NCI-H146 treated with DMSO at 0.1 percent for 48 hours (cell line): ENCODE results near the gene ZNF569.
"Not testable (repeated sequence)": the region's sequence is repeated elsewhere in the genome, so short reads cannot be mapped to it uniquely, and the experiment has no call there.

Experiments used
- DNase-seq: peaks from one replicate; lab custom pipeline; 2025; ENCODE audit not compliant: unreplicated experiment; lab: John Stamatoyannopoulos, UW

Gene ZNF569

GRCh38 chr19:37403403-37403802 lies 63.8 kb downstream of the ZNF569 start:
- no peak for DNase-seq

- no peak for DNase-seq
Observed at GRCh38 chr19:37401078-37401477, 66.2 kb downstream of the ZNF569 start.

GRCh38 chr19:37391399-37391798 lies 75.8 kb downstream of the ZNF569 start:
- DNase-seq, result not testable (repeated sequence)

GRCh38 chr19:37389234-37389633 lies 78.0 kb downstream of the ZNF569 start:
- DNase-seq, result no peak

GRCh38 chr19:37370880-37371661 lies 96.2 kb downstream of the ZNF569 start, which contains the start of gene ZNF527:
Gene ZNF527 (plus strand): TSS chr19:37371099. CDS start chr19:37374199, 3,100 bp downstream.
- peak; percentile 89 for DNase-seq

GRCh38 chr19:37370386-37370879 lies 96.8 kb downstream of the ZNF569 start:
- DNase-seq, result not testable (repeated sequence)

GRCh38 chr19:37362733-37363132 lies 104.5 kb downstream of the ZNF569 start:
- no peak for DNase-seq

GRCh38 chr19:37361994-37362393 lies 105.2 kb downstream of the ZNF569 start:
- DNase-seq, result no peak
